Renal cortex interstitium (tissue), 15 donors: ENCODE results near the gene RFTN1. TPM values are rescaled to one million over a fixed set of nuclear protein-coding genes. Genes with fewer than 3 reads are reported as not detected.
A peak's percentile ranks its signal among the peaks of the same experiment; 100 is the strongest.

ENCODE experiments used
- DNase-seq, 11 donors: peaks; one replicate each; pipeline ENCODE4 v3.0.0-alpha.2; 2013; ENCODE audit warnings: low read depth in 9 of 11, low spot score in 4 of 11; ENCODE audit errors: extremely low read depth in 1 of 11
- long read RNA-seq, 16 experiments: transcript quantifications; one replicate each; lab custom pipeline, GENCODE V29; 2026
- polyA plus RNA-seq, 3 donors: library from polyadenylated mRNA; unstranded; fragments of 120-200 nt; gene quantifications; one replicate each; pipeline ENCODE4 v1.2.1, GENCODE V29; 2013; ENCODE audit not compliant: insufficient read length in 3 of 3

The RFTN1 gene, protein sequence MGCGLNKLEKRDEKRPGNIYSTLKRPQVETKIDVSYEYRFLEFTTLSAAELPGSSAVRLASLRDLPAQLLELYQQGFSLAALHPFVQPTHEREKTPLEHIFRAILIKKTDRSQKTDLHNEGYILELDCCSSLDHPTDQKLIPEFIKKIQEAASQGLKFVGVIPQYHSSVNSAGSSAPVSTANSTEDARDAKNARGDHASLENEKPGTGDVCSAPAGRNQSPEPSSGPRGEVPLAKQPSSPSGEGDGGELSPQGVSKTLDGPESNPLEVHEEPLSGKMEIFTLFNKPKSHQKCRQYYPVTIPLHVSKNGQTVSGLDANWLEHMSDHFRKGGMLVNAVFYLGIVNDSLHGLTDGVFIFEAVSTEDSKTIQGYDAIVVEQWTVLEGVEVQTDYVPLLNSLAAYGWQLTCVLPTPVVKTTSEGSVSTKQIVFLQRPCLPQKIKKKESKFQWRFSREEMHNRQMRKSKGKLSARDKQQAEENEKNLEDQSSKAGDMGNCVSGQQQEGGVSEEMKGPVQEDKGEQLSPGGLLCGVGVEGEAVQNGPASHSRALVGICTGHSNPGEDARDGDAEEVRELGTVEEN
- 10 to 100 TPM; 26.4 to 35.6 (median 35.4) TPM for polyA plus RNA-seq
- long read RNA-seq, donor 1, partial matches to known transcripts = 0 of 5 reads
- long read RNA-seq, donor 1, other reads (novel, unspliced or antisense) = 0 of 5 reads
- long read RNA-seq, donor 2, transcript RFTN1-201 (10 exons, 2,982 nt) = major isoform, 5 of 5 reads
- long read RNA-seq, donor 2, partial matches to known transcripts = 0 of 5 reads
- long read RNA-seq, donor 2, other reads (novel, unspliced or antisense) = 0 of 5 reads
- long read RNA-seq, donor 3, transcript RFTN1-201 (10 exons, 2,982 nt) = major isoform, 9 of 9 reads
- long read RNA-seq, donor 3, partial matches to known transcripts = 0 of 9 reads
- long read RNA-seq, donor 3, other reads (novel, unspliced or antisense) = 0 of 9 reads
- long read RNA-seq, donor 4, partial matches to known transcripts = 0 of 3 reads
- long read RNA-seq, donor 4, other reads (novel, unspliced or antisense) = 0 of 3 reads
- long read RNA-seq, donor 5 = 0 reads
- long read RNA-seq, donor 6, partial matches to known transcripts = 0 of 4 reads
- long read RNA-seq, donor 6, other reads (novel, unspliced or antisense) = 0 of 4 reads
- long read RNA-seq, donor 7, transcript RFTN1-201 (10 exons, 2,982 nt) = major isoform, 6 of 6 reads
- long read RNA-seq, donor 7, partial matches to known transcripts = 0 of 6 reads
- long read RNA-seq, donor 7, other reads (novel, unspliced or antisense) = 0 of 6 reads
- long read RNA-seq, donor 8, partial matches to known transcripts = 18 of 19 reads
- long read RNA-seq, donor 8, other reads (novel, unspliced or antisense) = 0 of 19 reads
- long read RNA-seq, donor 9, partial matches to known transcripts = 0 of 4 reads
- long read RNA-seq, donor 9, other reads (novel, unspliced or antisense) = 0 of 4 reads
- long read RNA-seq, donor 10, transcript RFTN1-201 (10 exons, 2,982 nt) = major isoform, 8 of 8 reads
- long read RNA-seq, donor 10, partial matches to known transcripts = 0 of 8 reads
- long read RNA-seq, donor 10, other reads (novel, unspliced or antisense) = 0 of 8 reads
- long read RNA-seq, donor 11, partial matches to known transcripts = 0 of 4 reads
- long read RNA-seq, donor 11, other reads (novel, unspliced or antisense) = 0 of 4 reads
- long read RNA-seq, donor 12, partial matches to known transcripts = 0 of 2 reads
- long read RNA-seq, donor 12, other reads (novel, unspliced or antisense) = 0 of 2 reads
- long read RNA-seq, donor 13, transcript RFTN1-201 (10 exons, 2,982 nt) = major isoform, 9 of 9 reads
- long read RNA-seq, donor 13, partial matches to known transcripts = 0 of 9 reads
- long read RNA-seq, donor 13, other reads (novel, unspliced or antisense) = 0 of 9 reads
- long read RNA-seq, donor 14, transcript RFTN1-201 (10 exons, 2,982 nt) = major isoform, 5 of 5 reads
- long read RNA-seq, donor 14, partial matches to known transcripts = 0 of 5 reads
- long read RNA-seq, donor 14, other reads (novel, unspliced or antisense) = 0 of 5 reads
- long read RNA-seq, donor 15, partial matches to known transcripts = 0 of 4 reads
- long read RNA-seq, donor 15, other reads (novel, unspliced or antisense) = 0 of 4 reads
- long read RNA-seq, donor 16, transcript RFTN1-201 (10 exons, 2,982 nt) = major isoform, 12 of 12 reads
- long read RNA-seq, donor 16, partial matches to known transcripts = 0 of 12 reads
- long read RNA-seq, donor 16, other reads (novel, unspliced or antisense) = 0 of 12 reads

DNA sequence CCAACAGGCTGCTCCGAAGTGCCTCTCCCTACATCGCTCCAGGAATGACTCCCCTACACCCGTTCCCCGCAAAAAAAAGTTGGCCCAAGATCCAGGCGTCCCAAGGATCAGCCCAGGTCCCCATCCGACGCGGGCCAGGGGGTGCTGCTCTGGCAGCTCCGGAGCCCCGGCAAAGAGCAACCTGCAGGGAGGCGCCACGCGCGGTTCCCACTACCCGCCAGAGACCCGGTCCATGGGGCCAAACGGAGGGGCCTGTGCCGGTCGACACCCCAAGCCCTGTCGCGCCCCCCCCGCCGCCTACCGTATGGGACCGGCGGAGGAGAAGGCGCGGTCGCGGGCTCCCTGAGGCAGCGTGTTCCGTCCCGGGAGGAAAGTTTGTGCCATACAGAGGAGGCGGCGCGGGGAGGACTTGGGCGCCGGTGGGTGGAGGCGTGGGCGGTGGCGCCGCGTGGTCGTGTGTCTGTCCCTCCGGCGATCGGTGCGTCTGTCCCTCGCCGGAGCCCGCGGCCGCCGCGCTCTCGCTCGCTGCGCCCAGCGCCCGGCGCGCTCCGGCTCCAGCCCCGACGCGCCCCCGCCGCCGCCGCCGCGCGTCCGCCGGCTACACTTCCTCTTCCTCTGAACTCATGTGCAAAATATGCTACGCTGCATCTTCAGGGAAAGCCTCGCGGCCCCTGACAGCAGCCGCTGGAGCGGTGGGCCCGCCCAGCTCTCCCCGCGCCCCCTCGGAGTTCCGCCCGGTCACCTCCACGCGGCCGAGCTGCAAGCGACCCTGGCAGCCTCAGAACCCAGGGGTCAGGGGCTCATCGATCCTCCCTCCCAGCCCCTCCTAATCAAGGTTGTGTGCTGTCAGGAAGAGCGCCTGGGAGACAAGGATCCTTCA lies at the start of gene RFTN1:
Gene RFTN1 (minus strand): TSS at position 559 of the 880 bp plus-strand sequence. CDS start 19,830 bp downstream, outside the sequence.
- DNase-seq = peak in 4 of 11 donors; percentile 47 to 62 (median 60)

DNA sequence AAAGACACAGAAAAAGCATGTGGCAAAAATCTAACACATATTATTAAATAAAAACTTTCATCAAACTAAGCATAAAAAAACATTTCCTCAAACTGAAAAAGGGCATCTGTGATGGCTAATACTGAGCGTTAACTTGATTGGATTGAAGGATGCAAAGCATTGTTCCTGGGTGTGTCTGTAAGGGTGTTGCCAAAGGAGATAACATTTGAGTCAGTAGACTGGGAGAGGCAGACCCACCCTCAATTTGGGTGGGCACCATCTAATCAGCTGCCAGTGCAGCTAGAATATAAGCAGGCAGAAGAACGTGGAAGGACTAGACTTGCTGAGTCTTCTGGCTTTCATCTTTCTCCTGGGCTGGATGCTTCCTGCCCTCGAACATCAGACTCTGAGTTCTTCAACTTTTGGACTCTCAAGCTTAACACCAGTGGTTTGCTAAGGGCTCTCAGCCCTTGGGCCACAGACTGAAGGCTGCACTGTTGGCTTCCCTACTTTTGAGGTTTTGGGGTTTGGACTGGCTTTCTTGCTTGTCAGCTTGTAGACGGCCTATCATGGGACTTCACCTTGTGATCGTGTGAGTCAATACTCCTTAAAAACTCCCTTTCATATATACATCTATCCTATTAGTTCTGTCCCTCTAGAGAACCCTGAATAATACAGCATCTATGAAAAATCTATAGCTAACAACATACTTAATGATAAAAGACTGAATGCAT lies 46.3 kb upstream of the RFTN1 start:
- DNase-seq = no peak

DNA sequence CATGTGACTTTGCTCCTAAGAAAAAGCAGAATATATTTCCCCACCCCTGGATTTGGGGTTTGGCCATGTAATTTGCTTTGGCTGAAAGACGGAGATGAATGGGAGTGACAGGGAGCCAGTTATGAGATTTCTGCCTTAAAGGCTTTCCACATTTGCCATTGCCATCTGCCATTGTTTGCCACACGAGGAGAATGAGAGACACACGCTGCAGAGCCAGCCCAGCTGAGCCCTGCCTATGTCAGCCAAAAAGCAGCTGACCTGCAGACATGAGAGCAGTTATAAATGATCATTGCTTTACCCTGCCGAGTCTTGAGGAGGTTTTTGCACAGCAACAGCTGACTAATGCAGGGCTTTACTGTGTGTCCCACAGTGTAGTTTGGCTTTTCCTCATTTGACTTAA lies 40.6 kb upstream of the RFTN1 start:
- DNase-seq = no peak

DNA sequence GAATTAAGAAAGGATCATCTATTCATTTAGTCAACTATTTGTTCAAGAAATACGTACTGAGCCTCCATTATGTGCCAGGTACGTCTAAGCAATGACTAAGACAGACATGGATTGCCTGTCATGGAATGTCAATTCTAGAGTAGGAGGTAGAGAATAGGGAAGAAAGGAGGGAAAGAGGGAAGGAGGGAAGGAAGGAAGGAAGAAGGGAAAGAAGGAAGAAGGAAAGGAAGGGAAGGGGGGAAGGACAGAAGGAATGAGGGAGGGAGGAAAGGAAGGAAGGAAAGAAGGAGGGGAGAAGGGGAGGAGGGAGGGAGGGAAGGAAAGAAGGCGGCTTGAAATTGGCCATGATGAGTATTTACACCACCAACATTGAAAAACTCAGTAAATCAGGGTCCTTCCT lies 39.3 kb upstream of the RFTN1 start:
- no peak for DNase-seq

DNA sequence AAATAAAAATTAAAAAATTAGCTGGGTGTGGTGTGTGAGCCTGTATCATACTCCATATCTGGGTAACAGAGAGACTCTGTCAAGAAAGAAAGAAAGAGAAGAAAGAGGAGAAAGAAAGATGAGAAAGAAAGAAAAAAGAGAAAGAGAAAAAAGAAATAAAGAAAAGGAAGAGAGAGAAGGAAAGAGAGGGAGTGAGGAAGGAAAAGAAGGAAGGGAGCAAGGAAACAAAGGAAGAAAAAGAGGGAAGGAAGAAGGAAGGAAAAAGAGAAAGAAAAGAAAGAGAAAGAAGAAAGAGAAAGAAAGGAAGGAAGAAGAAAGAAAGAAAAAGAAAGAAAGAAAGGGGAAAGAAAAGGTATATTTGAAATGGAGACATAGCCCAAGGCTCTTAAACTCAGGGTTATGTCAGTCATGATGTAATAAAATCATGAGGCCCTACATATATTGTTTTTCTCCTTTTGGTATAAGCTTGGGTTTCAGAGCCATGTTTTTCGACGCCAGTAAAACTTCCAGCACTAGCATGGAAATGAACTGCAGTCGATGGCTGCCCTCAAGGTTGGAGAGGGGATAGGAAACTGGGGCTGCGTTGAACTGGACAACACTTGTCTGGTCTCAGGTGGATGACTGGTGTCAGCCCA lies 38.0 kb upstream of the RFTN1 start:
- DNase-seq = no peak

DNA sequence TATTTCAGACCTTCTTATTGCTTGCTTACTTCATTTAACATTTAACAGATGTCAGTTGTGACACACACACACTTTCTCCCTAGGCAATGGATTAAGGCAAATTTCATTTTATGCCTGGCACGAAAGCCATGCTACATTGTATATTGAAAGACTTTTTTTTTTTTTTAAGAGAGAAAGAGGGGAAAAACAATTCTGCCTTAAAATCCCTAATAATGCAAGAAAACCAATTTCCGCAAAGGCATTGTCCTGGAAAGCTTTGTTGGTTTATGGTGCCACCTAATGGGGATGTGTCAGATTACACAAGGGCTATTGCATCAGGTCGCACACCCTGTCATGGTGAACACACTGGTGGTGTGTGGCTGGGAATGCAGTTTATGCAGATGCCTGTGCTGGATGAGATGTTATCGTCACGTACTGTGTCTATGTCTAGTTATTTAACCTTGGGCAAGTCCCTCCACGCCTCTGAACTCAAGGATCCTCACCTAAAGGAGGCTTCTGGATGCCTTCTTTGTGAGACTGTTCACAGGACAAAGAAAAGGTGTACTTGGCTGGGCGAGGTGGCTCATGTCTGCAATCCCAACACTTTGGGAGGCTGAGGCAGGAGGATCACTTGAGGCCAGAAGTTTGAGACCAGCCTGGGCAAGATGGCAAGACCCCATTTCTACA lies 37.3 kb upstream of the RFTN1 start:
- DNase-seq = peak; percentile 53 to 83 (median 71)

DNA sequence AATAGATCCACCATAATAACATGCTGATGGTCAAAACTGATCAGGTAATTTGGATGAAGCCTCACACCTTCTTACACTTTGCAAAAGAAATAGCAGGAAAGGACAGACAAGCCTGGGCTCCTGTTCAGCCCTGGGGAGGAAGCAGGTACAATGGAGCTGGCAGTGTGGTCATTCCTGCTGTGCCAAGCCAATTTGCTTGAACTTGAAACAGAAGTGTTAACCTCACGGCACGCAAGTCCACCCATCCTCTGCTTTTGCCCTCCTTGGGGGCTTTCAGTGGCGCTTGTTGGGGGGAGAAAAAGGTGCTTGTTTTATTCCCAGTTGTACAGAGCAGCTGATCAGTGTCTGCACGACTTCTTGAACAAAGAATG lies 36.8 kb upstream of the RFTN1 start:
- DNase-seq = no peak

DNA sequence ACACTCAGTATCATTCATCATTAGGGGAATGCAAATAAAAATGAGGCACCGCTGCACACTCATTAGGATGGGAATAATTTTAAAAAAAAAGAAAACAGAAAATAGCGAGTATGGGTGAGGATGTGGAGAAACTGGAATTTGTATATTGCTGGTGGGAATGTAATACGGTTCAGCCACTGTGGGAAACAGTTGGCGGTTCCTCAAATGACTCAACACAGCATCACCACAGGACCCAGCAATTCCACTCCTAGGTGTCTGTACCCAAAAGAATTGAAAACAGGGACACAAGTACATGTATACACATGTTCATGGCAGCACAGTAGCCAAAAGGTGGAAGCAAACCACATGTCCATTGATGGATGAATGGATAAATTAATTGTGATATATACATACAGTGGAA lies 35.2 kb upstream of the RFTN1 start:
- no peak for DNase-seq

DNA sequence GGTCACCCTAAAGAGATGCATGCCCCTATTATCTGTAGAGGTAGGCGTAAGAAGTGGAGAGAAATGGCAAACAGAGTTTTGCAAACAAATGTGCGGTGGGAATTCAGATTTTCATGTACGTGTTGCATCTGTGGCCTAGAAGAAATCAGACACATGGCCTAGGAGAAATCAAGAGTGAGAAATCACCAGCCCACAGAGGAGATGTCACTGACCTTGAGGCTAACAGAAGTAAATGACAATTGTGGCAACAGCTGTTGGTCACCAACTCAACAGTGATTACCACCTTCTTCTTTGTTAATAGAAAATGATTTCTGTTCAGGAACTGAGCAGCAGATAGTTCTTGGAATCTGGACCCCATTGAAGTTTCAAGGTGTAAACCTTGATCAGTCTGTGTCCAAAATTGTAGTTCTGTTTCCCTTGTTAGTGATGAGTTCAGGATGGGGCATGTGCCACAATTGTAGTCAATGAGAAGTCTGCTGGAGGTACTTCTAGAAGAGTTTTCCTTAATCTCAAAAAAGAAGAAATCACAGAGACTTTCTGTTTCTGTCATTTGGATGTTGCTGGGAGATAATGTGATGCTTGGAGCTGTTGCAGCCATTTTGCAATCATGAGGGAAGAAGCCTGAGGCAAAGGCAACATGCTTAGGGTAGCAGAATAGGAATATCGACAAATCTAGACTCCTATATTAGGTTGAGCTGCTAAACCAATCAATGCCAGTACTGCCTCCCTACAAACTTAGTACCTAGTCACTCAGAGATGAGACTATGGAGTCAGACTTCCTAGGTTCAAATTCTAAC lies 34.3 kb upstream of the RFTN1 start:
- DNase-seq = no peak

DNA sequence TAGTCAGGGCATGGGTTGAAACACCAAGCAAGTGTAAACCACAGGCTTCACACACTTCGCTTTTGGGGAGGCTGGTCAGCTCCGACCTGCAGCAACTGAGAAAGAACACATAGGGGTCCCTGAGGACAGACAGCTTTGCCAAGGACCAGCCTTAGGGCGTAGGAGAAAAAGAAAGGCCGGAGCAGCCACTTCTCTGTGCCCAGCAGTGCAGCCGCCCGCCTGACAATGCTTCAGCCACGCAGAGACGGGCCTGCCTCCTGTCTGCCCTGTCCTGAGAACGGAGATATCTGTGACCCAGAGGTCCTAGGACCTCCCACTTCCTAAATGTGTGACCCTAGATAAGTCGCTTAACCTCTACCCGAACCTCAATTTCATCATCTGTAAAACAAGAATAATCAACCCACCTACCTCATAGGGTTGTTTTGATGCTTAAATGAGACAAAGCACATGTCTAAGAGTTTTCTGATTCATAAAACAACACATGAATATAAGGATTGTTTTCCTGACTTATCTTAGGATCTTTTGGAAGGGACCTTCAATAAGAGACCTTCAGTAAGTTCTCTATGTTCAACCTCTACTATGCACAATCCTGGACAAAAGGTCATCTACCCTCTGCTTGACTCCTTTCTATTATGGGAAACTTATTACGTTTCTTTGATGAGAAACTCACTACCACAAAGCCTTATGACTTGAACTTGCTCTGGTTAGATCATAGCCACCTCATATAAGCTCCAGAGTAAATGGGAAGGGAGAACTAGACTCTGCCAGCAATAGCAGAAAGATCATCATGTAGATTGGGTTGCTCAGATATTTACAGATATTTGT lies 32.9 kb upstream of the RFTN1 start:
- no peak for DNase-seq

DNA sequence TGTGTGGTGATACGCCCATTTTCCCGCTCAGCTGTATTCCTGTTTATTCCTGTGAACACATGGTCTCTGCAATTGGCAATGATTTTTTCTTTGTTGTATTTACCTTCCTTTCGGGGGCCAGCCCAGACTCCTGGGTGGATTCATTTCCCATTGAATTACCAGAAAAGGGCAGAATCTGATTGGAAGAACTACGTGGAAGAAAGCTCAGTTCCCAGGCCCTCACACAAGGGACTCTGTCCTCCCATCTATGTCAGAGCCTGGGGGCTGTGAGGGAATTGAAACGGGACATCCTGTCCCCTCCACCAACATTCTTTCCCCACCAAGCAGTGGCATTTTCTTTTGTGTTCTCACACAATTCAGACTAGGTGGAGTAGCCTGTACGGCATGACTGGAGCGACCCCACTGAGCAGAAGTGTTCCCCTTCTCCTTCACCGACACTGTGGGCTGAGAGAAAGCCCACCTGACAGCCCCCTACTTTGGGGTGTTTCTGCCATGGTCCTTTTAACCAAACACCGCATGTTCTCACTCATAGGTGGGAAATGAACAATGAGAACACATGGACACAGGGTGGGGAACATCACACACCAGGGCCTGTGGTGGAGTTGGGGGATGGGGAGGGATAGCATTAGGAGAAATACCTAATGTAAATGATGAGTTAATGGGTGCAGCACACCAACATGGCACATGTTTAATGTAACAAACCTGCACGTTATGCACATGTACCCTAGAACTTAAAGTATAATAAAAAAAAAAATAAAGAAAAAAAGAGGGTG lies 32.1 kb upstream of the RFTN1 start:
- DNase-seq = no peak

DNA sequence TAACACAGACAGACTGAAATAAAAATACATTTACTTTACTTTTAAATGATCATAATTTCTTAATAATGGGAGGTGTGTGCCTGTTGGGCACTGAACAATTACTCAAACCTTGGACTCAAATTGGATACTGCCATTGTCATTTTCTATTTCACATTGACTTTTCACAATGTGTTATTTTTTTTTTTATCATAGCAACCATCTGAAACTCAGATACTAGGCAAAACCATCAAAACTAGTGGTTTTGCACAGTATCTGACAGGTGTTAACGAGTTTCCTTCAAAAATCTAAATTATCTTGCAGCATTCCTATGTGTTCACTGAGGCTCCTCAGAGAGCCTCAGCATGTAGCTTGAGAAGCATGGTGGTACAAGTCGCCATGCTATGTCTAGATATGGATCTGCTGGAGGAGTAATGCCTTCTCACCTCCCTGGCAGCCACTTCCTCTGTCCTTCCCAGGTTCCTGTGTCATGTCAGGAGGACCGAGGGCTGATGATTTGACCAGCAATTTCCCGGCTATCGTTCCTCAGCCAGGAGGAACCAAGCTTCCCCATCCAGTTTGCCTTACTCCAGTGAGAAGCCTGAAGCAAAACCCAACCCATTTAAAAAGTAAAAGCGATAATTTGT lies 29.9 kb upstream of the RFTN1 start:
- no peak for DNase-seq
